Erythroblast (primary cell): ENCODE data around the gene PIGBOS1.
"Not testable (repeated sequence)": the region's sequence is repeated elsewhere in the genome, so short reads cannot be mapped to it uniquely, and the experiment has no call there.

Experiments
- DNase-seq, 2 experiments: peaks; one replicate each; lab custom pipeline; 2025; lab: John Stamatoyannopoulos, UW
- GATA1 ChIP-seq: IDR thresholded peaks from 2 replicates; pipeline ENCODE4 v1.6.1; 2011; ENCODE audit warnings: low read depth, mild to moderate bottlenecking, control low read depth, low read length, moderate library complexity
- POLR2A ChIP-seq: IDR thresholded peaks from 2 replicates; pipeline ENCODE4 v1.6.1; 2011; ENCODE audit warnings: mild to moderate bottlenecking, low read length

The PIGBOS1 gene

GRCh38 chr15:55284426-55284825 lies 34.5 kb downstream of the PIGBOS1 start:
- no peak for DNase-seq

GRCh38 chr15:55283379-55284147 lies 35.4 kb downstream of the PIGBOS1 start:
- TF ChIP-seq POLR2A (no peak), GATA1 (no peak)
- no peak for DNase-seq

More at GRCh38 chr15:55284426-55284825, 34.5 kb downstream of the PIGBOS1 start:
- TF ChIP-seq POLR2A (no peak), GATA1 (no peak)

GRCh38 chr15:55282284-55282833 lies 36.6 kb downstream of the PIGBOS1 start:
- TF ChIP-seq POLR2A: no peak
- TF ChIP-seq GATA1: no peak
- DNase-seq: peak; percentile 21 to 40

GRCh38 chr15:55281517-55282228 lies 37.2 kb downstream of the PIGBOS1 start:
- peak in 1 of 2 experiments; percentile 27 for DNase-seq

GRCh38 chr15:55280589-55280988 lies 38.3 kb downstream of the PIGBOS1 start:
- not testable (repeated sequence) for DNase-seq

More at GRCh38 chr15:55281517-55282228, 37.2 kb downstream of the PIGBOS1 start:
- TF ChIP-seq POLR2A (no peak), GATA1 (no peak)

GRCh38 chr15:55279746-55280351 lies 39.1 kb downstream of the PIGBOS1 start:
- peak; percentile 80 to 83 for DNase-seq

GRCh38 chr15:55279100-55279745 lies 39.7 kb downstream of the PIGBOS1 start:
- TF ChIP-seq GATA1: no peak
- TF ChIP-seq POLR2A: no peak
- DNase-seq: no peak

More at GRCh38 chr15:55279746-55280351, 39.1 kb downstream of the PIGBOS1 start:
- TF ChIP-seq POLR2A (no peak), GATA1 (no peak)

GRCh38 chr15:55277715-55278114 lies 41.2 kb downstream of the PIGBOS1 start:
- DNase-seq: no peak
- TF ChIP-seq GATA1 (no peak), POLR2A (no peak)

- TF ChIP-seq GATA1 (no peak), POLR2A (no peak)
- DNase-seq: no peak
Observed at GRCh38 chr15:55277116-55277564, 41.8 kb downstream of the PIGBOS1 start.

GRCh38 chr15:55276324-55276723 lies 42.6 kb downstream of the PIGBOS1 start:
- TF ChIP-seq GATA1: no peak
- TF ChIP-seq POLR2A: no peak
- DNase-seq: no peak

GRCh38 chr15:55270291-55270690 lies 48.6 kb downstream of the PIGBOS1 start:
- TF ChIP-seq GATA1 (no peak), POLR2A (no peak)

GRCh38 chr15:55268176-55268695 lies 50.7 kb downstream of the PIGBOS1 start:
- TF ChIP-seq GATA1 (no peak), POLR2A (no peak)

More at GRCh38 chr15:55270291-55270690, 48.6 kb downstream of the PIGBOS1 start:
- DNase-seq: no peak

More at GRCh38 chr15:55268176-55268695, 50.7 kb downstream of the PIGBOS1 start:
- DNase-seq: peak in 1 of 2 experiments; percentile 6
